ENCODE data around the gene CEP112. TPM values are rescaled to one million over a fixed set of nuclear protein-coding genes. Genes with fewer than 3 reads are reported as not detected.

The CEP112 gene
- total RNA-seq, 2 donors from 2014 or later = 5.9 to 6.2 TPM

- DNase-seq = no peak
- no peak for TF ChIP-seq CTCF (IDR thresholded peaks at IDR 0.05)
- Histone ChIP-seq H3K4me3 (no peak overlapping the region), H3K4me1 (no peaks in the 10 kb centered on the region), H3K9ac (ENCODE audit: low read depth in 2 of 2, low read length in 2 of 2) (no peak overlapping the region), H3K27ac (no peak overlapping the region), H3K36me3 (no peaks in the 10 kb centered on the region), H3K27me3 (no peaks in the 10 kb centered on the region), H3K9me3 (no peaks in the 10 kb centered on the region)
- intact Hi-C loops (cut with DNase I) = no loop called here
Measured at GRCh38 chr17:65855675-65856074, 336.3 kb downstream of the CEP112 start.

GRCh38 chr17:65855245-65855644 is 336.7 kb downstream of the CEP112 start:
- no peaks in the 10 kb centered on the region for H3K36me3 ChIP-seq
- H3K4me1 ChIP-seq = no peaks in the 10 kb centered on the region
- no peak for TF ChIP-seq CTCF (IDR thresholded peaks at IDR 0.05)
- DNase-seq = peak; percentile 36
- H3K9me3 ChIP-seq = no peaks in the 10 kb centered on the region
- no peaks in the 10 kb centered on the region for H3K27me3 ChIP-seq
- no peak overlapping the region for H3K4me3 ChIP-seq
- no peak overlapping the region for H3K9ac ChIP-seq (ENCODE audit: low read depth in 2 of 2, low read length in 2 of 2)
- intact Hi-C loops (cut with DNase I) = no loop called here
- no peak overlapping the region for H3K27ac ChIP-seq

- Histone ChIP-seq H3K4me1 (no peaks in the 10 kb centered on the region), H3K9me3 (no peaks in the 10 kb centered on the region), H3K4me3 (no peak overlapping the region), H3K27me3 (no peaks in the 10 kb centered on the region), H3K27ac (no peak overlapping the region), H3K36me3 (no peaks in the 10 kb centered on the region), H3K9ac (ENCODE audit: low read depth in 2 of 2, low read length in 2 of 2) (no peak overlapping the region)
- DNase-seq = no peak
- no peak for TF ChIP-seq CTCF (IDR thresholded peaks at IDR 0.05)
- intact Hi-C loops (cut with DNase I) = no loop called here
Measured at GRCh38 chr17:65853816-65854215, 338.1 kb downstream of the CEP112 start.

GRCh38 chr17:65852911-65853310 is 339.0 kb downstream of the CEP112 start:
- H3K4me1 ChIP-seq = no peaks in the 10 kb centered on the region
- no peak overlapping the region for H3K9ac ChIP-seq (ENCODE audit: low read depth in 2 of 2, low read length in 2 of 2)
- intact Hi-C loops (cut with DNase I) = no loop called here
- H3K4me3 ChIP-seq = no peak overlapping the region
- no peak overlapping the region for H3K27ac ChIP-seq
- no peaks in the 10 kb centered on the region for H3K9me3 ChIP-seq
- no peaks in the 10 kb centered on the region for H3K36me3 ChIP-seq
- DNase-seq = no peak
- no peaks in the 10 kb centered on the region for H3K27me3 ChIP-seq
- no peak for TF ChIP-seq CTCF (IDR thresholded peaks at IDR 0.05)

- intact Hi-C loops (cut with DNase I) = no loop called here
- Histone ChIP-seq H3K9me3 (no peaks in the 10 kb centered on the region), H3K4me1 (no peaks in the 10 kb centered on the region), H3K27ac (no peak overlapping the region), H3K36me3 (no peaks in the 10 kb centered on the region), H3K4me3 (no peak overlapping the region), H3K27me3 (no peaks in the 10 kb centered on the region), H3K9ac (ENCODE audit: low read depth in 2 of 2, low read length in 2 of 2) (no peak overlapping the region)
- no peak for TF ChIP-seq CTCF (IDR thresholded peaks at IDR 0.05)
- no peak for DNase-seq
Measured at GRCh38 chr17:65851965-65852736, 339.8 kb downstream of the CEP112 start.
